Cardiac fibroblast (primary cell): ENCODE data around the gene AHRR.
A peak's percentile ranks its signal among the peaks of the same experiment; 100 is the strongest.

ENCODE experiments used
- DNase-seq, 2 donors: peaks; one replicate each; pipeline versions ENCODE4 v3.0.0 to v3.0.0-alpha.2; 2010; ENCODE audit warnings: low read depth in 2 of 2
- H3K4me3 ChIP-seq, 2 donors: replicated peaks in 1 of 2; 1 replicate in 1 of 2; 2 replicates in 1 of 2; pipeline ENCODE4 v1.5.1; 2011; ENCODE audit warnings: low read depth in 2 of 2, low read length in 2 of 2, mild to moderate bottlenecking in 2 of 2, moderate library complexity in 1 of 2
- CTCF ChIP-seq: IDR thresholded peaks from one replicate; pipeline ENCODE4 v1.5.1; 2011; ENCODE audit warnings: low read depth, mild to moderate bottlenecking, low read length, inconsistent platforms

AHRR gene

GRCh38 chr5:333945-334344 is 12.4 kb downstream of the AHRR start:
- H3K4me3 ChIP-seq = no peak overlapping the region
- TF ChIP-seq CTCF = no peak
- no peak for DNase-seq

- no peak for TF ChIP-seq CTCF
- DNase-seq = no peak
- no peak overlapping the region for H3K4me3 ChIP-seq
Observed at GRCh38 chr5:334903-335739, 13.6 kb downstream of the AHRR start.

- no peak overlapping the region for H3K4me3 ChIP-seq
- TF ChIP-seq CTCF = no peak
Observed at GRCh38 chr5:335740-336038, 14.2 kb downstream of the AHRR start.

GRCh38 chr5:337563-338130 is 16.1 kb downstream of the AHRR start:
- peak; percentile 46 to 61 for DNase-seq
- TF ChIP-seq CTCF = peak; percentile 49
- no peak overlapping the region for H3K4me3 ChIP-seq

More at GRCh38 chr5:335740-336038, 14.2 kb downstream of the AHRR start:
- no peak for DNase-seq

- no peak overlapping the region for H3K4me3 ChIP-seq
- DNase-seq = no peak
- TF ChIP-seq CTCF = no peak
Observed at GRCh38 chr5:342501-343460, 21.3 kb downstream of the AHRR start.

GRCh38 chr5:343461-344401 is 22.2 kb downstream of the AHRR start:
- DNase-seq = peak; percentile 52 to 68
- peak overlapping the region; percentile 43 to 46 for H3K4me3 ChIP-seq
- TF ChIP-seq CTCF = no peak
